Memory B cell (primary cell): ENCODE results near the gene CRABP1.

Experiments used
- ATAC-seq: fragments of 150-1000 bp; cut with Tn5 transposase; 2 replicates; pipeline ENCODE4 v1.10.0; 2021; ENCODE audit warnings: low read depth, mild to moderate bottlenecking, moderate library complexity
- DNase-seq, 2 donors: peaks; one replicate each; pipeline ENCODE4 v3.0.0; 2022; ENCODE audit warnings: low spot score in 2 of 2
- H3K27ac Mint-ChIP-seq: one replicate; pipeline ENCODE4 v1.8.0; 2022; ENCODE audit warnings: mild to moderate bottlenecking, moderate library complexity, mixed read lengths
- H3K27me3 Mint-ChIP-seq: one replicate; pipeline ENCODE4 v1.8.0; 2022; ENCODE audit warnings: mixed read lengths
- H3K36me3 Mint-ChIP-seq: one replicate; pipeline ENCODE4 v1.8.0; 2022; ENCODE audit warnings: mild to moderate bottlenecking, mixed read lengths
- H3K4me1 Mint-ChIP-seq: one replicate; pipeline ENCODE4 v1.8.0; 2022; ENCODE audit warnings: mixed read lengths
- H3K4me3 Mint-ChIP-seq: one replicate; pipeline ENCODE4 v1.8.0; 2022; ENCODE audit warnings: mild to moderate bottlenecking, moderate library complexity, mixed read lengths
- H3K9me3 Mint-ChIP-seq: one replicate; pipeline ENCODE4 v1.8.0; 2022; ENCODE audit warnings: mixed read lengths

Gene CRABP1

DNA sequence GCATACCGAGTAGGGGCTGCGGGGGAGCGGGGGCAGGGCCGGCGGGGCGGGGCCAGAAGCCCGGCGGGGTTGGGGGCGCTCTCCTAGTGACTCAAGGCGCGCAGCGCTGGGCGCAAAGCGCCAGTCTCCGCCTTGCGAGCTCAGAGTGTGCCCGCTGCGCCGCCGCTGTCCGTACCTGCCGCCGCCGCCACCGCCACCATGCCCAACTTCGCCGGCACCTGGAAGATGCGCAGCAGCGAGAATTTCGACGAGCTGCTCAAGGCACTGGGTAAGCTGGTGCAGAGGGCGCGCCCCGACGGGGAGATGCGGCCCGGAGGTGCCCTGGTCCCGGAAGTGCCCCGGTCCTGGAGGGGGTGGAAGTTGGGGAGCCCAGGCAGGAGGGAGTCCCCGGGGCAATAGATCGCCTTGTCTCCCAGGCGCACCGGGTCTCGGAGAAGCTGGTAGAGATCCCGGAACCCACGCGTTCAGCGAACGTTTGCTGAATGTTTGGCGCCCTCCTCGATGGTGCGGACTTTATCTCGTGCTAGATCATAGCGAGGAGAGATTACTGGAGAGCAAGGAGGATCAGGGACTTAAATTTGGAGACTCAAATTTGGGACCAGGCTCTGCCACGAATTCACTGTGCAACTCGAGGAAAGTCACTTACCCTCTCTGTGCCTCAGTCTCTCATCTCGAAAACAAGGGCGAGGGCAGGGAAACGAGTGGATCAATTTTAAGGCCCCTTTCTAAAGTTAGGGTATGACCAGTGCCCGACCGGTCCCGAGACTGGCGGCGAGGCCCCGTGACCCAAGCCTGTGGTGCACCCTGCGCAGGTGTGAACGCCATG is at the start of gene CRABP1:
TSS of gene CRABP1 (plus strand) at position 123 of the 826 bp plus-strand sequence. CDS start at position 199, 76 bp downstream.
- Mint-ChIP-seq H3K36me3 (no peaks in the 10 kb centered on the region), H3K27me3 (peaks cover 15% of the 10 kb centered on the region), H3K4me3 (no peak within 1 kb of the TSS), H3K9me3 (no peaks in the 10 kb centered on the region), H3K27ac (no peak within 1 kb of the TSS), H3K4me1 (no peaks in the 10 kb centered on the region)
- ATAC-seq (no peak), DNase-seq (no peak)

GRCh38 chr15:78291052-78291451 is 49.1 kb upstream of the CRABP1 start:
- H3K27me3 Mint-ChIP-seq, result no peaks in the 10 kb centered on the region
- H3K9me3 Mint-ChIP-seq, result no peaks in the 10 kb centered on the region
- H3K4me1 Mint-ChIP-seq, result peaks cover 2% of the 10 kb centered on the region
- DNase-seq (no peak), ATAC-seq (no peak)
- no peak overlapping the region for H3K4me3 Mint-ChIP-seq
- H3K36me3 Mint-ChIP-seq, result peaks cover 30% of the 10 kb centered on the region
- H3K27ac Mint-ChIP-seq, result no peak overlapping the region

DNA sequence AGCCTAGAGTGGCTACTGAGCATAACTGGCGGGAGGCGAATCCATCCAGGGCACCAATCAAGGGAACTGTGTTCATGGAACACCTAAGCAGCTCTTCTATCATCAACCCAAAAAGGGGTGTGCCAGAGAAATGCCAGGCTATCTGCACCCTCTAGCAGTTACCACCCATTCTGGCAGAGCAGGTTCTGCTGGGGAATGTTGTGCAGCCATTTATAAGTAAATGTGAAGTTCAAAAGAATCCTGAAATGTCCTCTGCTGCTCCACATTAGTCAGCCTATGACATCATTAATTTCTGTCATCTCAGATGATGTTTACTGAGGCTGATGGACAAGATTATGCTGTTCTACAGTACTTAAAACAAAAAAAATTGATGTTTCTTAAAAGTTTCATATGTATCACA is 48.5 kb upstream of the CRABP1 start:
- no peak for ATAC-seq
- Mint-ChIP-seq H3K4me1 (peaks cover 2% of the 10 kb centered on the region), H3K27ac (no peak overlapping the region), H3K9me3 (no peaks in the 10 kb centered on the region), H3K36me3 (peaks cover 26% of the 10 kb centered on the region), H3K27me3 (no peaks in the 10 kb centered on the region), H3K4me3 (no peak overlapping the region)
- no peak for DNase-seq

- DNase-seq, result no peak
- H3K36me3 Mint-ChIP-seq, result peaks cover 24% of the 10 kb centered on the region
- H3K4me1 Mint-ChIP-seq, result peaks cover 2% of the 10 kb centered on the region
- H3K27ac Mint-ChIP-seq, result no peak overlapping the region
- H3K4me3 Mint-ChIP-seq, result no peak overlapping the region
- H3K27me3 Mint-ChIP-seq, result no peaks in the 10 kb centered on the region
- H3K9me3 Mint-ChIP-seq, result no peaks in the 10 kb centered on the region
- no peak for ATAC-seq
Observed at GRCh38 chr15:78292219-78292618, 47.9 kb upstream of the CRABP1 start.

DNA sequence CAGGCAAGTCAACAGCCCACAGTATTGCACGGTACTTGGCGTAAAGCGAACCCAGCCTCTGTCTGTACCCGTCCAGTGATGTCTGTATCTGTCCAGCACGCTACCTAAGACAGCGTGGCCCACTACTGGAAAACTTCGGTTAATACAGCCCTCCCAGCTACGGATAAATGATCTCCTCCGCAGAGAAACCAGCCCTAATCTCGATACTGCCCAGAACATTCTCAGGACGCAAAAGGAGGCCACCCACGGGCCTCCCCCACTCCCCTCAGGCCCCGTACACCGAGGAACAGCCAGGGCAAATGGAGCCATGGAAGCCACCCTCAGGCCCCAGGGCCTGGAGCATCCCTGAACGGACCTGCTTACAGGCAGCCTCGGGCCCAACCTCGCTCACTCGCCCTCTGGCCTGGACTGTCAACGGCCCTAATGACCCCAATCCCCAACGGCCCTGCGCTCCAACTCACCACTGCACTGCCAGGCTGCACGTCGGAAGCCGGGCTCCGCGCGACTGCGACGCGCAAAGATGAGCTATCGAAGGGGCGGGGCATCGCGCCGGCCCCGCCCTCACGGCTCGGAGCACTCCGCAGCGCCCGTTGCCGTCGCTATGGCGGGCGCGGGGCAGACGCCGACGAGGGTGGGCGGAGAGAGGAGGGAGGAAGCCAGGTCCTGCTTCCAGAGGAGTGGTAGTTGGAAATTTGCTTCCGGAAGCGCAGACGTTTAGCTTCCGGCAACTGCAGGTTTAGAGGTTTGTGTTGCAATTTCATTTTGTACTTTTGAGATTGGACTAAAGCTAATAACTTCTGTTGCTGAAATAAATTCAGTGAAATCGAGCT is 40.8 kb upstream of the CRABP1 start, which contains the start of gene SKIC8:
TSS of gene SKIC8 (minus strand) at position 509 of the 830 bp plus-strand sequence. CDS start 3,923 bp downstream, outside the sequence.
- peak within 1 kb of the TSS; percentile 98 for H3K4me3 Mint-ChIP-seq
- peak within 1 kb of the TSS; percentile 96 for H3K27ac Mint-ChIP-seq
- peaks cover 9% of the 10 kb centered on the region for H3K4me1 Mint-ChIP-seq
- H3K36me3 Mint-ChIP-seq, result peaks cover 8% of the 10 kb centered on the region
- H3K27me3 Mint-ChIP-seq, result no peaks in the 10 kb centered on the region
- ATAC-seq (peak; percentile 97), DNase-seq (peak; percentile 83 to 90)
- no peaks in the 10 kb centered on the region for H3K9me3 Mint-ChIP-seq

DNA sequence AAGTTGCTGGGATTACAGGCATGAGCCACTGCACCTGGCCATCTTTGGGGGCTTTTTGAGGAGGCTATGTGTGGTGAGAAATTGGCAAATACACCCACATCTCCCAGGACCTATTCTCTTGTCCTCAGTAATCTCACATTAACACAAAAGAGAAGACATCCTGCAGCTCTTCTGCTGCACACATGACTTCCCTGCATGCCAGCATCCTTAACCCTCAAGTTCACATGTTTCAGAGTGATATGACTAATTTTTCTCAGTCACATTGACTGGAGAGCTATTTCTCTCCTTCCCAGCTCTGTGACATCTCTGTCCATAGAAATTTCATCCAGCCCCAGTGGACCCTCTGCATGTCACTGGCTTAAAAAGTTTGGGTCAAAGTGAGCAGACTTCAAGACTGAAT is 38.8 kb upstream of the CRABP1 start:
- ATAC-seq (no peak), DNase-seq (no peak)
- no peaks in the 10 kb centered on the region for H3K9me3 Mint-ChIP-seq
- H3K4me3 Mint-ChIP-seq, result no peak overlapping the region
- no peak overlapping the region for H3K27ac Mint-ChIP-seq
- peaks cover 7% of the 10 kb centered on the region for H3K4me1 Mint-ChIP-seq
- H3K36me3 Mint-ChIP-seq, result no peaks in the 10 kb centered on the region
- no peaks in the 10 kb centered on the region for H3K27me3 Mint-ChIP-seq

DNA sequence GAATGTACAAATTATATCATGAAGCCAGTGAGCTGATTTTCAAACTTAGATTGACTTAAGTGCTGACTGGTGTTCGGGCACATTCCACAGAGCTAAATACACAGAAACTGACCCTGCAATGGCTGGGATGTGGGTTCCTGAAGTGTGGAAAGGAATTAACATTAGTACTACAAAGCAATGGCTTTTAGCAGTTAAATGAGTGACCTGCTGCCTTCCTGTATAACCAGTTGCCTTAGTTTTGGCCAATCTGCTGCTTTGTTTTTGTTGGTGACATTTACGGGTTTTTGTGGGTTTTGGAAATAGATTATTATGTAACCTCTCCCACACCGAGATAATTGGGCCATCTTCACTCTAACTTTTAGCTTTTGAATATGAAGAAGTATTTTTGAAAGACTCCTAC is 38.3 kb upstream of the CRABP1 start:
- DNase-seq (no peak), ATAC-seq (no peak)
- Mint-ChIP-seq H3K4me3 (no peak overlapping the region), H3K36me3 (no peaks in the 10 kb centered on the region), H3K4me1 (peaks cover 7% of the 10 kb centered on the region), H3K27ac (no peak overlapping the region), H3K27me3 (no peaks in the 10 kb centered on the region), H3K9me3 (no peaks in the 10 kb centered on the region)

- DNase-seq, result no peak
Observed at GRCh38 chr15:78302579-78303312, 37.4 kb upstream of the CRABP1 start.

GRCh38 chr15:78304216-78305066 is 35.7 kb upstream of the CRABP1 start:
- no peak overlapping the region for H3K4me3 Mint-ChIP-seq
- no peak for ATAC-seq
- H3K36me3 Mint-ChIP-seq, result no peaks in the 10 kb centered on the region
- peaks cover 3% of the 10 kb centered on the region for H3K27me3 Mint-ChIP-seq
- no peak for DNase-seq
- H3K4me1 Mint-ChIP-seq, result peaks cover under 1% of the 10 kb centered on the region
- no peak overlapping the region for H3K27ac Mint-ChIP-seq
- no peaks in the 10 kb centered on the region for H3K9me3 Mint-ChIP-seq

More at GRCh38 chr15:78302579-78303312, 37.4 kb upstream of the CRABP1 start:
- Mint-ChIP-seq H3K4me3 (no peak overlapping the region), H3K9me3 (no peaks in the 10 kb centered on the region), H3K36me3 (no peaks in the 10 kb centered on the region), H3K27me3 (no peaks in the 10 kb centered on the region), H3K4me1 (peaks cover 7% of the 10 kb centered on the region), H3K27ac (no peak overlapping the region)
- no peak for ATAC-seq

DNA sequence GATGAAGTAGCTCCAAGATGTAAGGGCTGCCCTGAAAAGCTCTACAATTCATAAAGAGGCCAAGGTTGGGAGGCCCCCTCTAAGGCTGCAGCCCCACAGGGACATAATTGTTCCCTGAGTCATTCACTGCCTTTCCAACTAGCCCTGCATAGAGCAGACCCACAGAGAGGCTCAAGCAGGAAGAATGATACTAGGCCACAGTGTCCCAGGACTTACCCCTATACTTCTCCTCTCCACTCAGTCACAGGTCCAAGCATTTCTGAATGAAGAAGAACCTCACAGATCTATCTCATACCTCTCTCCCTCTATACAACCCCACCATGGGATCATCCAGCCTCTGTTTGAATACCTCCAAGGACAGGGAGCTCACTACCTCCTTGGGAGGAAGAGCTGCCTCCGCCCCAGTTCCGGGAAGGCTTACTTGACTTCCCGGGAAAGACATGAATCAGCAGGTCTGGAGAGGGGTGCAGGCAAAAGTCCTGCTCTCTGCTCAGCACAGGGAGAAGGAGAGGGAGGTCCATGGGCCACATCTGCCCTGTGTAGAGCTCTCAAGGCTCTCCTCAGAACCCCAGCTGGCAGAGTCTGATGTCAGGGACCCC is 33.9 kb upstream of the CRABP1 start:
- Mint-ChIP-seq H3K4me3 (no peak overlapping the region), H3K27me3 (peaks cover 5% of the 10 kb centered on the region)

GRCh38 chr15:78307976-78308375 is 32.2 kb upstream of the CRABP1 start:
- Mint-ChIP-seq H3K9me3 (no peaks in the 10 kb centered on the region), H3K27me3 (peaks cover 10% of the 10 kb centered on the region), H3K27ac (no peak overlapping the region), H3K4me1 (no peaks in the 10 kb centered on the region), H3K36me3 (no peaks in the 10 kb centered on the region), H3K4me3 (no peak overlapping the region)
- ATAC-seq (no peak), DNase-seq (no peak)

More for the DNA sequence above, 33.9 kb upstream of the CRABP1 start:
- ATAC-seq (no peak), DNase-seq (no peak)
- Mint-ChIP-seq H3K9me3 (no peaks in the 10 kb centered on the region), H3K4me1 (no peaks in the 10 kb centered on the region), H3K27ac (no peak overlapping the region), H3K36me3 (no peaks in the 10 kb centered on the region)

GRCh38 chr15:78308422-78309032 is 31.6 kb upstream of the CRABP1 start:
- Mint-ChIP-seq H3K9me3 (no peaks in the 10 kb centered on the region), H3K27me3 (peaks cover 12% of the 10 kb centered on the region), H3K4me1 (no peaks in the 10 kb centered on the region), H3K4me3 (no peak overlapping the region), H3K36me3 (no peaks in the 10 kb centered on the region), H3K27ac (no peak overlapping the region)
- DNase-seq (peak in 1 of 2 donors; percentile 9), ATAC-seq (peak; percentile 56)
